Ascending aorta (tissue), 2 donors: ENCODE data around the gene TRIM26. TPM values are rescaled to one million over a fixed set of nuclear protein-coding genes. Genes with fewer than 3 reads are reported as not detected.

Experiments used
- DNase-seq, 2 donors: peaks; one replicate each; pipeline ENCODE4 v3.0.0-alpha.2; 2019; ENCODE audit warnings: low spot score in 2 of 2
- H3K27ac ChIP-seq, 2 donors: fragments of 200-600 bp; sonication (generic); one replicate each; pipeline ENCODE4 v1.5.1; 2016 to 2017; ENCODE audit warnings: mild to moderate bottlenecking in 1 of 2
- H3K27me3 ChIP-seq: fragments of 200-600 bp; sonication (generic); one replicate; pipeline ENCODE4 v1.5.1; 2017
- H3K36me3 ChIP-seq, 2 donors: fragments of 200-600 bp; sonication (generic); one replicate each; pipeline ENCODE4 v1.5.1; 2016
- H3K4me1 ChIP-seq, 2 donors: fragments of 200-600 bp; sonication (generic); one replicate each; pipeline ENCODE4 v1.5.1; 2016 to 2017; ENCODE audit warnings: mild to moderate bottlenecking in 1 of 2
- H3K4me3 ChIP-seq, 2 donors: fragments of 200-600 bp; sonication (generic); one replicate each; pipeline ENCODE4 v1.5.1; 2016 to 2017; ENCODE audit warnings: mild to moderate bottlenecking in 1 of 2
- H3K9me3 ChIP-seq, 2 donors: fragments of 200-600 bp; sonication (generic); one replicate each; pipeline ENCODE4 v1.5.1; 2016
- CTCF ChIP-seq, 3 experiments: fragments of 200-600 bp in 2 of 3; fragments of 450-650 bp in 1 of 3; sonication (generic) in 2 of 3; IDR thresholded peaks; one replicate each; pipeline ENCODE4 v1.5.1; 2016 to 2019; ENCODE audit warnings: antibody characterized with exemption in 3 of 3, mild to moderate bottlenecking in 1 of 3, moderate library complexity in 1 of 3
- intact Hi-C: fragments of 100-400 bp; cut with DNase I; formaldehyde crosslinking; loops from one replicate; pipeline ENCODE4 v1.15.1; 2023
- total RNA-seq: library from RNA; depleted of rRNA; stranded (reverse); fragments of >200 nt; gene quantifications from one replicate; pipeline ENCODE4 v1.1.0, GENCODE V29; 2016

The TRIM26 gene
- total RNA-seq, 1 donor from 2014 or later, result 38.6 TPM

- H3K27me3 ChIP-seq, result no peaks in the 10 kb centered on the region
- DNase-seq, result no peak
- no peaks in the 10 kb centered on the region for H3K36me3 ChIP-seq
- H3K4me3 ChIP-seq, result no peak overlapping the region
- intact Hi-C loops, result no loop called here
- H3K4me1 ChIP-seq, result no peaks in the 10 kb centered on the region
- H3K9me3 ChIP-seq, result no peaks in the 10 kb centered on the region
- no peak overlapping the region for H3K27ac ChIP-seq
- TF ChIP-seq CTCF (IDR thresholded peaks at IDR 0.05), result no peak
Observed at GRCh38 chr6:30149858-30150550, 63.2 kb downstream of the TRIM26 start.

GRCh38 chr6:30149234-30149633 is 64.0 kb downstream of the TRIM26 start:
- DNase-seq, result no peak
- TF ChIP-seq CTCF (IDR thresholded peaks at IDR 0.05), result no peak
- H3K36me3 ChIP-seq, result no peaks in the 10 kb centered on the region
- H3K27me3 ChIP-seq, result no peaks in the 10 kb centered on the region
- H3K9me3 ChIP-seq, result no peaks in the 10 kb centered on the region
- H3K4me3 ChIP-seq, result no peak overlapping the region
- no peaks in the 10 kb centered on the region for H3K4me1 ChIP-seq
- no peak overlapping the region for H3K27ac ChIP-seq
- intact Hi-C loops, result no loop called here

- TF ChIP-seq CTCF (IDR thresholded peaks at IDR 0.05), result no peak
- H3K9me3 ChIP-seq, result no peaks in the 10 kb centered on the region
- H3K4me3 ChIP-seq, result no peak overlapping the region
- H3K36me3 ChIP-seq, result no peaks in the 10 kb centered on the region
- intact Hi-C loops, result no loop called here
- no peak for DNase-seq
- no peaks in the 10 kb centered on the region for H3K4me1 ChIP-seq
- no peaks in the 10 kb centered on the region for H3K27me3 ChIP-seq
- no peak overlapping the region for H3K27ac ChIP-seq
Observed at GRCh38 chr6:30147096-30147495, 66.1 kb downstream of the TRIM26 start.

GRCh38 chr6:30145818-30146217 is 67.4 kb downstream of the TRIM26 start:
- Histone ChIP-seq H3K36me3 (no peaks in the 10 kb centered on the region), H3K27me3 (no peaks in the 10 kb centered on the region), H3K9me3 (no peaks in the 10 kb centered on the region), H3K27ac (no peak overlapping the region), H3K4me1 (no peaks in the 10 kb centered on the region), H3K4me3 (no peak overlapping the region)
- intact Hi-C loops, result no loop called here
- TF ChIP-seq CTCF (IDR thresholded peaks at IDR 0.05), result no peak
- no peak for DNase-seq

GRCh38 chr6:30144811-30145210 is 68.4 kb downstream of the TRIM26 start:
- DNase-seq, result no peak
- TF ChIP-seq CTCF (IDR thresholded peaks at IDR 0.05), result no peak
- no peak overlapping the region for H3K4me3 ChIP-seq
- H3K9me3 ChIP-seq, result no peaks in the 10 kb centered on the region
- no peaks in the 10 kb centered on the region for H3K36me3 ChIP-seq
- H3K4me1 ChIP-seq, result no peaks in the 10 kb centered on the region
- H3K27ac ChIP-seq, result no peak overlapping the region
- intact Hi-C loops, result no loop called here
- no peaks in the 10 kb centered on the region for H3K27me3 ChIP-seq

GRCh38 chr6:30143780-30144179 is 69.4 kb downstream of the TRIM26 start:
- intact Hi-C loops, result no loop called here

More at GRCh38 chr6:30143780-30144179, 69.4 kb downstream of the TRIM26 start:
- no peak for DNase-seq
- H3K36me3 ChIP-seq, result no peaks in the 10 kb centered on the region
- no peak overlapping the region for H3K4me3 ChIP-seq
- H3K4me1 ChIP-seq, result no peaks in the 10 kb centered on the region
- TF ChIP-seq CTCF (IDR thresholded peaks at IDR 0.05), result no peak
- no peak overlapping the region for H3K27ac ChIP-seq
- H3K9me3 ChIP-seq, result no peaks in the 10 kb centered on the region
- no peaks in the 10 kb centered on the region for H3K27me3 ChIP-seq
